Muscle layer of duodenum (tissue), 2 donors: ENCODE results near the gene SH3BP4.

Source experiments
- H3K27ac ChIP-seq: one replicate; pipeline ENCODE4 v1.7.0; 2013; ENCODE audit warnings: mild to moderate bottlenecking, low read length
- H3K27me3 ChIP-seq: one replicate; pipeline ENCODE4 v1.7.0; 2013; ENCODE audit warnings: low read depth, mild to moderate bottlenecking, control low read depth, low read length
- H3K36me3 ChIP-seq, 2 donors: one replicate each; pipeline ENCODE4 v1.7.0; 2013; ENCODE audit warnings: low read length in 2 of 2, control low read depth in 1 of 2, mild to moderate bottlenecking in 1 of 2; ENCODE audit not compliant: insufficient read depth in 2 of 2, control insufficient read depth in 1 of 2
- H3K4me1 ChIP-seq, 2 donors: one replicate each; pipeline ENCODE4 v1.7.0; 2013; ENCODE audit warnings: low read length in 2 of 2, mild to moderate bottlenecking in 2 of 2, control low read depth in 1 of 2, moderate library complexity in 1 of 2; ENCODE audit not compliant: insufficient read depth in 2 of 2, control insufficient read depth in 1 of 2
- H3K4me3 ChIP-seq, 2 donors: one replicate each; pipeline ENCODE4 v1.7.0; 2013; ENCODE audit warnings: low read length in 2 of 2, low read depth in 1 of 2, mild to moderate bottlenecking in 1 of 2
- H3K9me3 ChIP-seq, 2 donors: one replicate each; pipeline ENCODE4 v1.7.0; 2013; ENCODE audit warnings: low read length in 2 of 2, control low read depth in 1 of 2, mild to moderate bottlenecking in 1 of 2; ENCODE audit not compliant: control insufficient read depth in 1 of 2
- donor health status: healthy.

SH3BP4 gene

DNA sequence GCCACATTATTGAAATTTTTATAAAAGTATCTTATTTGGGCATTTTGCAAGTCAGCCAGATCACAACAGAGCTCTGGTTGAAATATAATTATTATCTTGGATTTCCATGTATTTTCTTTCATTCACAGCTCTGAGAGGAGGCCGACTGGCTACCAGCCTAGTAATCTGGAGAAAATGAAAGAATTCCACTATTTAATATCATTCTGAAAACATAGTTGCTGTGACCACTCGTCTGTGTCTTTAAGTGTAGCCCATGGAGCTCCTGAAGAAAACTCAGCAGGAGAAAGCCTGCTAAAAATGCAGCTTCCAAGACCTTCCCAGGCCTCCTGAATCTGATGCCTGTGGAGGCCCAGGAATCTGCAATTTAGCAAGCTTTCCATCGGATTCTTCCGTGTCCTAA lies 114.7 kb downstream of the SH3BP4 start:
- no peak overlapping the region for H3K4me3 ChIP-seq
- no peaks in the 10 kb centered on the region for H3K27me3 ChIP-seq
- H3K9me3 ChIP-seq: no peaks in the 10 kb centered on the region
- no peaks in the 10 kb centered on the region for H3K4me1 ChIP-seq
- H3K27ac ChIP-seq: no peak overlapping the region
- H3K36me3 ChIP-seq: no peaks in the 10 kb centered on the region

GRCh38 chr2:235066895-235067294 lies 115.1 kb downstream of the SH3BP4 start:
- no peaks in the 10 kb centered on the region for H3K9me3 ChIP-seq
- no peaks in the 10 kb centered on the region for H3K36me3 ChIP-seq
- no peaks in the 10 kb centered on the region for H3K27me3 ChIP-seq
- no peak overlapping the region for H3K27ac ChIP-seq
- no peak overlapping the region for H3K4me3 ChIP-seq
- H3K4me1 ChIP-seq: no peaks in the 10 kb centered on the region

- Histone ChIP-seq H3K27me3 (no peaks in the 10 kb centered on the region), H3K27ac (no peak overlapping the region), H3K4me1 (no peaks in the 10 kb centered on the region), H3K36me3 (no peaks in the 10 kb centered on the region), H3K9me3 (no peaks in the 10 kb centered on the region), H3K4me3 (no peak overlapping the region)
Observed at GRCh38 chr2:235068701-235069100, 116.9 kb downstream of the SH3BP4 start.

DNA sequence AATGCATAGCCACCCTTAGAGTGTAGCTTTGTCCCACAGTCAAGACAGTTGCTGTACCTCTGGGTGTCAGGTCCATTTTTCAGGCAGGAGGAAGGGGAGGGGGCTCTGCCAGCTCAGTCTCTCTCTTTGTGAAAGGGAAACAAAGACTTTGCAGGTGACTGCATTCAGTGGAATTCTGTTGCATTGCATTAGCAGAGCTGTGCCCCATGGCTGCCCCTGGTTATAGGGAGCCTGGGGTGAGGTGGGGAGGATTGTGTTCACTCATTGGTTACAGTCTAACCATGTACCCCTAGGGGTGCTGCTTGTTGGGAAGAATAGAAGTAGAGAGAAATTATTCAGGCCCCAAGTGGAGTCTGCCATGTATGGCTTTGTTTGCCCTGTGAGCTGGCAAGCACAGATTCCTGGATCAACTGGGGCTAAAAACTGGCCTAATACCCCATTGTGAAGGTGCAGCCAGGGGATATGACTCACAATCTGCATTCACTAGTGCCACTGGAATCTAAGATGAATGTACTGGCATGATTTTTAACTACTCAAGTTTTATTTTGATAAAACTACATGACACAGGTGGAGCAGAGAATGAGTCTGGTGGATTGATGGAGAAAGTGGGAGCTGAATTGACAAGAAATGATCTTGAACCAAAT lies 118.4 kb downstream of the SH3BP4 start:
- no peaks in the 10 kb centered on the region for H3K36me3 ChIP-seq
- no peaks in the 10 kb centered on the region for H3K4me1 ChIP-seq
- no peak overlapping the region for H3K4me3 ChIP-seq
- no peaks in the 10 kb centered on the region for H3K9me3 ChIP-seq
- no peak overlapping the region for H3K27ac ChIP-seq
- H3K27me3 ChIP-seq: no peaks in the 10 kb centered on the region

DNA sequence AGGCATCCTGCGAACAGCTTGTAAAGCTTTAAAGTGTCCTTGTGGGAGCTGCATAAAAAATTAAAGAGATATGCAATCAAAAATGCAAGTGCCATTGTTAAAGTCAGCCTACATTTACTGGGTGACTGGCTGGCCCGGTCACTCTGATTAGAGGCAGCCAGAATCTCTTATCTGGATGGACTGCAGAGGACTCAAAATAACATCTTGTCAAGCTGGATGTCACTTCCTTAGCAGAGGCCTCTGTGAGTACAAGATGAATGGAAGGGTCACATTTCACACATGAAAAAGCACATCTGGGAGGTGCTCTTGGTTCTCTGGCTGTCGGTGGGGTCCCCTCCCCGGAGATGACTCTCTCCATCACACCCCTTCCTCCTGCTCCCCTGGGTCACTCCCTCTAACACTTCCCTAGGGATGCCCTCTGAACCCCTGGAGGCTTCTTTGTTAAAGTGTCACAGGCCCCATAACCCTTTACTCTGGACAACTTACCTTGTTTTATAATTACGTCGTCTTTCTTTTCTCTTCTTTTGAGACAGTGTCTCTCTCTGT lies 122.1 kb downstream of the SH3BP4 start:
- no peaks in the 10 kb centered on the region for H3K9me3 ChIP-seq
- no peak overlapping the region for H3K27ac ChIP-seq
- no peaks in the 10 kb centered on the region for H3K4me1 ChIP-seq
- no peaks in the 10 kb centered on the region for H3K27me3 ChIP-seq
- no peak overlapping the region for H3K4me3 ChIP-seq
- H3K36me3 ChIP-seq: no peaks in the 10 kb centered on the region

- Histone ChIP-seq H3K4me1 (no peaks in the 10 kb centered on the region), H3K9me3 (no peaks in the 10 kb centered on the region), H3K27me3 (no peaks in the 10 kb centered on the region), H3K4me3 (no peak overlapping the region), H3K36me3 (no peaks in the 10 kb centered on the region), H3K27ac (no peak overlapping the region)
Observed at GRCh38 chr2:235077046-235077445, 125.2 kb downstream of the SH3BP4 start.

GRCh38 chr2:235078182-235078581 lies 126.4 kb downstream of the SH3BP4 start:
- Histone ChIP-seq H3K9me3 (no peaks in the 10 kb centered on the region), H3K4me3 (no peak overlapping the region), H3K36me3 (no peaks in the 10 kb centered on the region), H3K27ac (no peak overlapping the region), H3K27me3 (no peaks in the 10 kb centered on the region), H3K4me1 (no peaks in the 10 kb centered on the region)

DNA sequence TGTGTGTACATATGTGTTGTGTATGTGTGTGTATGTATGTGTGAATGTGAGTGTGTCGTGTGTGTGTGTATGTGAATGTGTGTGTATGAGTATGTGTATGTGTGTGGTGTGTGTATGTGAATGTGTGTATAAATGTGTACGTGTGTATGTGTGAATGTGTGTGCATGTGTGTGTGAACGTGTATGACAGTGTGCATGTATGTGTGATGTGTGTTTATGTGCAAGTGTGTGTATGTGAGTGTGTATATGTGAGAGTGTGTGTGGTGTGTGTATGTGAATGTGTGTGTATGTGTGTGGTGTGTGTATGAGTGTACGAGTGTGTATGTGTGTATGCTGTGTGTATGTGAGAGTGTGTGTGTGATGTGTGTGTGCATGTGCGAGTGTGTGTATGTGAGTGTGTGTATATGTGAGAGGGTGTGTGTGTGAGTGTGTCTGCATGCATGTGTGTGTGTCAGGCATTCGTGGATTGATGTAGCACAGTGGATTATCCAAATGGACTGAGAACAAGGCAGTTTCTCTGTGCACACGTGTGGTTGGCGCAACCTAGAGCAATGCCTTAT lies 127.2 kb downstream of the SH3BP4 start:
- Histone ChIP-seq H3K36me3 (no peaks in the 10 kb centered on the region), H3K4me3 (no peak overlapping the region), H3K4me1 (no peaks in the 10 kb centered on the region), H3K27me3 (no peaks in the 10 kb centered on the region), H3K27ac (no peak overlapping the region), H3K9me3 (no peaks in the 10 kb centered on the region)

- Histone ChIP-seq H3K27me3 (no peaks in the 10 kb centered on the region), H3K9me3 (peaks cover 0 to 6% of the 10 kb centered on the region in 2 donors), H3K36me3 (no peaks in the 10 kb centered on the region), H3K4me1 (no peaks in the 10 kb centered on the region), H3K27ac (no peak overlapping the region), H3K4me3 (no peak overlapping the region)
Observed at GRCh38 chr2:235080101-235080500, 128.3 kb downstream of the SH3BP4 start.

DNA sequence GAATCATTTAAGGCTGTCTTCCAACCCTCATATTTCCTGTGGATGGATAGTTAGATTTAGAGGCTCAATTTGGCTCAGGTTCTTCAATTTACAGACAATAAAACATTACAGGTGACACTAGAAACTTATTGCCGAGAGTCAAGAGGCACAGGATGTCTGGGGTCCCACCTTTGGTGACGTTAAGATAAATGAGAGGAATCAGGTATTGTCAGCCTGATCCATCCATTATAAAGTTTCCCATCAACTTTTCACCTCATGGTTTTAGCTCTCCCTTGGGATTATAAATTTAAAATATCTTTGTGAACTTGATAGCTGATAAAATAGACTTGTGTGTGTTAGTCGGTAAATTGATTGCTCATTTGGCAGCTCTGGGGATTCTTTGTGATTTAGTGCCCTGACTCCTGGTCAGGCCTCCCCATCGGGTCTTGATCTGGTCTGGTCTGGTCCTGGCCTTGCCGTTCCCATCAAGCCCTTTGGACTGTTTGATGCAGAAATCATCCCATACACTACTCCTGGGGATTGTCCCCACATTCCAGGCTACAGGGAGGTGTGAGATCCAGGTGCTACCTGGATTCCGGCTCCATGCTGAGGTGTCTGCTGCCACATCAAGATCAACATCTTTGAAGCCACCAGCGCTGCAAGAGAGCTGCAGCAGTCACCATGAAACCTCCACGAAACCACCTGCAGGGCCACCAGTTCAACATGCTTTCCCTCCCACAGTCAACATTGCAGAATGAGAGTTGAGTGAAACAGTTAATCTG lies 130.9 kb downstream of the SH3BP4 start:
- Histone ChIP-seq H3K27me3 (no peaks in the 10 kb centered on the region), H3K9me3 (peaks cover 0 to 6% of the 10 kb centered on the region in 2 donors), H3K4me3 (no peak overlapping the region), H3K27ac (no peak overlapping the region), H3K36me3 (no peaks in the 10 kb centered on the region), H3K4me1 (peaks cover 0 to 5% of the 10 kb centered on the region in 2 donors)

- Histone ChIP-seq H3K4me1 (peaks cover 0 to 14% of the 10 kb centered on the region in 2 donors), H3K9me3 (peaks cover 0 to 6% of the 10 kb centered on the region in 2 donors), H3K27ac (no peak overlapping the region), H3K36me3 (no peaks in the 10 kb centered on the region), H3K4me3 (no peak overlapping the region), H3K27me3 (no peaks in the 10 kb centered on the region)
Observed at GRCh38 chr2:235083822-235084221, 132.0 kb downstream of the SH3BP4 start.
